GM10847 (cell line): ENCODE results near the gene FLOT1.

Source experiments
- POLR2A ChIP-seq: IDR thresholded peaks from 2 replicates; pipeline ENCODE4 v1.6.1; 2011; ENCODE audit not compliant: insufficient read length; ENCODE audit errors: extremely low read depth

The FLOT1 gene

GRCh38 chr6:30742316-30743098 lies at the start of gene FLOT1:
FLOT1 (minus strand) TSS chr6:30742687; CDS start chr6:30742189, 498 bp downstream.
- TF ChIP-seq POLR2A = peak; percentile 33

- no peak for TF ChIP-seq POLR2A
These were observed 48.4 kb upstream of the FLOT1 start for GRCh38 chr6:30790724-30791383.

GRCh38 chr6:30789606-30790005 lies 47.1 kb upstream of the FLOT1 start:
- no peak for TF ChIP-seq POLR2A

- no peak for TF ChIP-seq POLR2A
These were observed 45.5 kb upstream of the FLOT1 start for GRCh38 chr6:30787954-30788353.

- TF ChIP-seq POLR2A = no peak
These were observed 40.0 kb upstream of the FLOT1 start for GRCh38 chr6:30782425-30783014.

- TF ChIP-seq POLR2A = no peak
These were observed 39.4 kb upstream of the FLOT1 start for GRCh38 chr6:30781743-30782424.

- TF ChIP-seq POLR2A = no peak
These were observed 38.9 kb upstream of the FLOT1 start for GRCh38 chr6:30781395-30781742.

GRCh38 chr6:30780642-30780920 lies 38.1 kb upstream of the FLOT1 start:
- TF ChIP-seq POLR2A = no peak

GRCh38 chr6:30779850-30780641 lies 37.6 kb upstream of the FLOT1 start:
- no peak for TF ChIP-seq POLR2A

GRCh38 chr6:30778001-30778635 lies 35.6 kb upstream of the FLOT1 start:
- TF ChIP-seq POLR2A = no peak

- TF ChIP-seq POLR2A = no peak
These were observed 34.6 kb upstream of the FLOT1 start for GRCh38 chr6:30777155-30777485.

GRCh38 chr6:30776390-30777154 lies 34.1 kb upstream of the FLOT1 start:
- no peak for TF ChIP-seq POLR2A

GRCh38 chr6:30775104-30775503 lies 32.6 kb upstream of the FLOT1 start:
- TF ChIP-seq POLR2A = no peak

GRCh38 chr6:30774701-30775100 lies 32.2 kb upstream of the FLOT1 start:
- no peak for TF ChIP-seq POLR2A
